ENCODE data around the gene SLC7A5. TPM values are rescaled to one million over a fixed set of nuclear protein-coding genes. Genes with fewer than 3 reads are reported as not detected.

Gene SLC7A5
- total and polyA plus RNA-seq, 2 of the 13 experiments (the other 11 are each of a cell fraction or from before 2014, with no cell fraction given) = 79.6 to 155 TPM

GRCh38 chr16:87806641-87807546, 62.4 kb downstream of the SLC7A5 start (continued):
- TF ChIP-seq RERE (CRISPR knock-in tag; IDR thresholded peaks at IDR 0.05; ENCODE audit: low read depth) (no peak), SATB2 (CRISPR knock-in tag; IDR thresholded peaks at IDR 0.05) (0 out of 2 replicates have a peak, but pooled peaks have one; percentile 69), KDM6A (CRISPR knock-in tag; IDR thresholded peaks at IDR 0.05; ENCODE audit: low read depth) (no peak), BRD4 (CRISPR knock-in tag; IDR thresholded peaks at IDR 0.05) (peak; percentile 15; the same call in 1 of the 2 replicates), ATM (IDR thresholded peaks at IDR 0.05; ENCODE audit: borderline replicate concordance) (no peak), ZNF772 (CRISPR knock-in tag; IDR thresholded peaks at IDR 0.05) (peak; percentile 71; the same call in 1 of the 2 replicates), ARNT2 (CRISPR knock-in tag; IDR thresholded peaks at IDR 0.05; ENCODE audit: low read depth) (peak; percentile 23; the same call in 1 of the 2 replicates), RXRA (CRISPR knock-in tag; IDR thresholded peaks at IDR 0.05) (peak; percentile 37; the same call in 1 of the 2 replicates), REPIN1 (CRISPR knock-in tag; IDR thresholded peaks at IDR 0.05; ENCODE audit: borderline replicate concordance, low read depth) (peak; percentile 74; the same call in 1 of the 2 replicates), KMT2A (CRISPR knock-in tag; IDR thresholded peaks at IDR 0.05) (peak; percentile 46; the same call in 1 of the 2 replicates), TAF1 (CRISPR knock-in tag; IDR thresholded peaks at IDR 0.05) (peak; percentile 75), HMGXB4 (CRISPR knock-in tag; IDR thresholded peaks at IDR 0.05; ENCODE audit: borderline replicate concordance in 1 of 2, low read depth in 1 of 2) (peak in 1 of 2 experiments; percentile 6; a peak in 1 of 4 replicates), MED8 (CRISPR knock-in tag; IDR thresholded peaks at IDR 0.05; ENCODE audit: insufficient replicate concordance) (peak; percentile 17), EED (CRISPR knock-in tag; IDR thresholded peaks at IDR 0.05) (peak; percentile 75; the same call in 1 of the 2 replicates), ZNF232 (CRISPR knock-in tag; IDR thresholded peaks at IDR 0.05; ENCODE audit: borderline replicate concordance) (peak; percentile 62; the same call in 1 of the 2 replicates), MTERF4 (CRISPR knock-in tag; IDR thresholded peaks at IDR 0.05) (no peak), HIC2 (CRISPR knock-in tag; IDR thresholded peaks at IDR 0.05; ENCODE audit: low read depth) (peak; percentile 64; the same call in 1 of the 2 replicates)
